Right atrium auricular region (tissue), 2 donors: ENCODE data around the gene SCN4A. TPM values are rescaled to one million over a fixed set of nuclear protein-coding genes. Genes with fewer than 3 reads are reported as not detected.

Experiments
- DNase-seq: peaks from one replicate; pipeline ENCODE4 v3.0.0-alpha.2; 2019; ENCODE audit warnings: low spot score
- H3K27ac ChIP-seq, 2 donors: fragments of 200-600 bp; sonication (generic); 1 replicate in 1 of 2; 2 replicates in 1 of 2; pipeline ENCODE4 v1.5.1; 2016 to 2019
- H3K27me3 ChIP-seq, 2 donors: fragments of 200-600 bp; sonication (generic); one replicate each; pipeline versions ENCODE4 v1.5.1 to v1.6.0; 2017 to 2019
- H3K36me3 ChIP-seq: fragments of 200-600 bp; sonication (generic); one replicate; pipeline ENCODE4 v1.5.1; 2016
- H3K4me1 ChIP-seq, 2 donors: fragments of 200-600 bp; sonication (generic); one replicate each; pipeline versions ENCODE4 v1.5.1 to v1.6.0; 2017 to 2019
- H3K4me3 ChIP-seq, 2 donors: fragments of 200-600 bp; sonication (generic); 1 replicate in 1 of 2; 2 replicates in 1 of 2; pipeline ENCODE4 v1.5.1; 2017 to 2019; ENCODE audit warnings: mild to moderate bottlenecking in 1 of 2, moderate library complexity in 1 of 2
- H3K9me3 ChIP-seq, 2 donors: fragments of 200-600 bp; sonication (generic); one replicate each; pipeline ENCODE4 v1.5.1; 2019
- total RNA-seq, 2 donors: library from RNA; depleted of rRNA; stranded (reverse); fragments of >200 nt; gene quantifications; one replicate each; pipeline ENCODE4 v1.1.0, GENCODE V29; 2016
- TF ChIP-seq, protein P1 (sequence below), 2 donors: fragments of 200-600 bp; sonication (generic); IDR thresholded peaks; one replicate each; pipeline ENCODE4 v1.5.1; 2019; ENCODE audit warnings: antibody characterized with exemption in 2 of 2

SCN4A gene
- total RNA-seq, 2 donors from 2014 or later = 0.74 to 2.5 TPM

DNA sequence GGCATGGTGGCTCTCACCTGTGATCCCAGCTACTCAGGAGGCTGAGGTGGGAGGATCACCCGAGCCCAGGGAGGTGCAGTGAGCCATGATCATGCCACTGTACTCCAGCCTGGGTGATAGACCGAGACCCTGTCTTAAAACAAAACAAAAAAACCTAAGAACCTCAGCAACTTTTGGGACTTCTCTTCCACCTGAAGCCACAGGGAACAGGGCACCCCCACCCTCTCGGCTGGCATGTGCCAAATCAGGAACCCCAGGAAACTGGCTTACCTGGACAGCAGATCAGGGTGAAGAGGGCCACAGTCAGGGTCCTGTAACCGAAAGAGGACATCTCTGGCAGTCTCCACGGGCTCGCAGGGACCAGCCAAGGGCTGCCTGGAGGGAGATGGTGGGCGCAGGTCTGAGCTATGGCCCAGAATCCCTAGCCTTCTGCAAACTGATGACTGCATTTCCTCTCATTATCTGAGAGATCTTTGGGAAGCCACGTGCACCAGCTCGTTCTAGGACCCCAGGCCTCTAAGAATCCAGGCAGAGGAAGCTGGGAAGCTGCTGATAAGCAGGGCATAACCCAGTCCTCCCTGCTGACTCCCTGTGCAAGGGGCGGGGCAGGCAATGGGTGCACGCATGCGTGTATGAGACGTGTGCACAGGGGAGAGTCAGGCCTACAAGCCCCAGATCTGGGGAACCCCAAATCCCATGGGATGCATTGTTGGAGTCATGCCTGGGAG lies 33.8 kb upstream of the SCN4A start:
- DNase-seq = peak; percentile 70
- Histone ChIP-seq H3K4me1 (peaks cover 0 to 35% of the 10 kb centered on the region in 2 donors), H3K27me3 (no peaks in the 10 kb centered on the region), H3K4me3 (peak overlapping the region; percentile 30 to 33), H3K36me3 (no peaks in the 10 kb centered on the region), H3K27ac (peak overlapping the region; percentile 70 to 75), H3K9me3 (no peaks in the 10 kb centered on the region)
- TF ChIP-seq, protein P1, sequence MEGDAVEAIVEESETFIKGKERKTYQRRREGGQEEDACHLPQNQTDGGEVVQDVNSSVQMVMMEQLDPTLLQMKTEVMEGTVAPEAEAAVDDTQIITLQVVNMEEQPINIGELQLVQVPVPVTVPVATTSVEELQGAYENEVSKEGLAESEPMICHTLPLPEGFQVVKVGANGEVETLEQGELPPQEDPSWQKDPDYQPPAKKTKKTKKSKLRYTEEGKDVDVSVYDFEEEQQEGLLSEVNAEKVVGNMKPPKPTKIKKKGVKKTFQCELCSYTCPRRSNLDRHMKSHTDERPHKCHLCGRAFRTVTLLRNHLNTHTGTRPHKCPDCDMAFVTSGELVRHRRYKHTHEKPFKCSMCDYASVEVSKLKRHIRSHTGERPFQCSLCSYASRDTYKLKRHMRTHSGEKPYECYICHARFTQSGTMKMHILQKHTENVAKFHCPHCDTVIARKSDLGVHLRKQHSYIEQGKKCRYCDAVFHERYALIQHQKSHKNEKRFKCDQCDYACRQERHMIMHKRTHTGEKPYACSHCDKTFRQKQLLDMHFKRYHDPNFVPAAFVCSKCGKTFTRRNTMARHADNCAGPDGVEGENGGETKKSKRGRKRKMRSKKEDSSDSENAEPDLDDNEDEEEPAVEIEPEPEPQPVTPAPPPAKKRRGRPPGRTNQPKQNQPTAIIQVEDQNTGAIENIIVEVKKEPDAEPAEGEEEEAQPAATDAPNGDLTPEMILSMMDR (IDR thresholded peaks at IDR 0.05) = no peak

DNA sequence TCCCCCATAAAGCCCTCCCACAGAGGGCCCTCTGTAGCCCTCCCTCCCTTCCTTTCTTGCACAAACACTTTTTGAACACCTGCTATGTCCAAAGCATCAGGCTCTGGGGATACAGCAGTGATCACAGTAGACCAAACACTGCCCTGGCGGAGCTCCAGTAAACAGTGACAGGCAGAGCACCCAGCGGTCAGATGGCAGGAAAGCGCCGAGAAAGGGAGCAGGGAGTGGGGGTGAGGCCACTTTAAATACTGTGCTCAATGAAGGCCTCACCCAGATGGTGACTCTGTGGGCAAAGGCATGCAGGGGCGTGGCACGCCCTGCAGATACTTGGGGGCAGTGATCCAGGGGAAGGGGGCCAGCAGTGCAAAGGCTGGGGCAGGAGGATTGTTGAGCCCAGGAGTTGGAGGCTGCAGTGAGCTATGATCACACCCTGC lies 33.0 kb upstream of the SCN4A start:
- H3K9me3 ChIP-seq = no peaks in the 10 kb centered on the region
- TF ChIP-seq, protein P1 (IDR thresholded peaks at IDR 0.05) = no peak
- peaks cover 0 to 41% of the 10 kb centered on the region in 2 donors for H3K4me1 ChIP-seq
- H3K27ac ChIP-seq = peak overlapping the region; percentile 70 to 75
- peak; percentile 59 for DNase-seq
- H3K36me3 ChIP-seq = no peaks in the 10 kb centered on the region
- no peaks in the 10 kb centered on the region for H3K27me3 ChIP-seq
- peak overlapping the region; percentile 30 to 33 for H3K4me3 ChIP-seq

DNA sequence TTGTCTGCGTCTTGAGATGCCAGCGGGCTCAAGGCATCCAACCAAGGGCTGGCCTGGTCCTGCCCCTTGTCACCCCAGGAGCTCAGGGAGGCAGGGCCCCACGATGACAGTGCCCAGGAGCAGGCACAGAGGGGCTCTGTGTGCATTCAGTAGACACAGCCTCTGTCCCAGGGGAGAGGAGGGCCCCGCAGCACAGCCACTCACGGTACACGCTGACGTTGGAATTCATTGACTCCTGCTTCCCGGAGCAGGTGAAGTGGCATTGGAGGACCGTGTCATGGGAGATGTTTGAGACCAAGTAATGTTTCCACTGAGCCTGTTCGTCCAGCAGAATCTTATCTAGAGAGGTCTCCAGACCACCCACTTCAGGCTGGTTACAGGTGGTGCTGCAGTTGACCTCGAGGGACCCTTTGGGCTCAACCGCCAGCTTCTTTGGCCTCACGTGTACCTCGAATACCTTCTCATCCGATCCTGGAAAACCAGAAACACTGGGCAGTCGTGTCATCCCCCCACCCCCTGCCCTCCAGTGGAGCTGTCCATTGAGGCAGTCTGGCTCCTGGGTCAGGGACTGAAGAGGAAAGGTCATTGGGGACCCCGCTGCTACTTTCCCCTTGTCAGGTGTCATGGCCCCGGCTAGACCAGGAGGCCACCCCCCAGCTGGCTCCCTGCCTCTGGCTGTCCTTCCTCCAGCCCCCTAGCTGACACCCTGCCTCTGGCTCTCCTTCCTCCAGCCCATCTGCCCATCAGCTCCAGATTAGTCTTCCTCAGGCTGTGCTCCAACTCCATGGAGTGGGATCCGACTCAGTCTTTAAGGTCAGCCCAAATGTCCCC lies 32.4 kb upstream of the SCN4A start:
- TF ChIP-seq, protein P1 (IDR thresholded peaks at IDR 0.05) = no peak
- Histone ChIP-seq H3K27ac (peak overlapping the region; percentile 70 to 75), H3K27me3 (no peaks in the 10 kb centered on the region), H3K9me3 (no peaks in the 10 kb centered on the region), H3K4me1 (peaks cover 0 to 41% of the 10 kb centered on the region in 2 donors), H3K4me3 (peak overlapping the region; percentile 30 to 33), H3K36me3 (no peaks in the 10 kb centered on the region)
- DNase-seq = peak; percentile 50

DNA sequence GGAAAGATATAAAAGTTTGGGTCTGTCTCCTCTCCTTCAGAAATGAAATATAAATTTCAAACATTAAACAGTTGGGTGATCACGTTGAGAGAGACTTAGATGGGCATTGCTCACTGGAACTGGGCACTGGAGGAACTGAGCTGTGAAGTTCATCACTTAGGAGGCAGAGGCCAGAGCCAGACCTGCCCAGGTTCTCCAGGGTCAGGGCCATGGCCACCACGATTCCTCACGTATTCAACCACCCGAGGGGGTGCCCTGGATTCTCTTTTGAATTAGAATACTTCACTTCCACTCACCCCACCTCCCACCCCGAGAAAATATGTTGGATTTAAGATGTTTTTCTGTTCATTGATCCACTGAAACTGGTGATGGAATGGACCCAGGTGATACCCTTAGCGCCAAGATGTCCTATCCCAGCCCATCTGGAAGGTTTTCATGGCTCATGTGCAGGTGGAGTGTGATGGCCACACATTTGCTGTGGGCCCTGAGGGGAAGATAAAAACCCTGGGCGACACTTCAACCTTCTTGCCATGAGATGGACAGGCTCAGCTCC lies 31.6 kb upstream of the SCN4A start:
- Histone ChIP-seq H3K27me3 (no peaks in the 10 kb centered on the region), H3K9me3 (no peaks in the 10 kb centered on the region), H3K4me3 (no peak overlapping the region), H3K27ac (peak overlapping the region; percentile 1 to 70), H3K36me3 (no peaks in the 10 kb centered on the region), H3K4me1 (peaks cover 0 to 41% of the 10 kb centered on the region in 2 donors)
- TF ChIP-seq, protein P1 (IDR thresholded peaks at IDR 0.05) = no peak
- peak; percentile 50 for DNase-seq

DNA sequence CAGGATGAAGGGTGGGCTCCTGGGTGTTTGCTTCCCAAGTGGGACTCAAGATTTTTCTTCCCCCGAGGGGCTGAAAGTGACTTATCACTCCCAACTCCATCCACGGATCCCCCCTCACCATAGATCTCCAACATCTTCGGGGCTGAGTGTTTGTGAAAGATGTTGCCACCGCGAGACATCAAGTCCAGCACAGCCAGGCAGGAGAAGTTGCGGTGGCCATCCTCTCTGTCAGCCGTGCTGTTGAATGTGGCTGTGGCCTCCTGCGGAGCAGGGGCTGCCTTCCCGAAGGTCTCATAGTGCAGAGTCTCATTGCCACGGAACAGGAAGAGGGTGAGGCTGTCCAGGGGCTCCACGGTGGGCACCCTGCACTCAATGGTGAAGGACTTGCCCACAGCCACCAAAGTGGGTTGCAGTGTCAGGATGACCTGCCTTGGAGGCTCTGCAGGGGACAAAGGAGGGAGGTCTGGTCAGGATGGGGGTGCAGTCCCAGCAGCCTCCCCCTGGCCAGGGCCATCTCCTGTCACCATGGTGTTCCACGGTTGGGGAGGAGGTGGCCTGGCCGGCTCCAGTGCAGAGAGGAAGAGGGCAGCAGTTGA lies 30.9 kb upstream of the SCN4A start:
- Histone ChIP-seq H3K36me3 (no peaks in the 10 kb centered on the region), H3K9me3 (no peaks in the 10 kb centered on the region), H3K27ac (peak overlapping the region in 1 of 2 donors; percentile 70), H3K27me3 (no peaks in the 10 kb centered on the region), H3K4me3 (no peak overlapping the region), H3K4me1 (peaks cover 0 to 43% of the 10 kb centered on the region in 2 donors)
- TF ChIP-seq, protein P1 (IDR thresholded peaks at IDR 0.05) = no peak
- DNase-seq = no peak
